Measurements from ENCODE around the gene TBC1D22A.

Gene TBC1D22A

DNA sequence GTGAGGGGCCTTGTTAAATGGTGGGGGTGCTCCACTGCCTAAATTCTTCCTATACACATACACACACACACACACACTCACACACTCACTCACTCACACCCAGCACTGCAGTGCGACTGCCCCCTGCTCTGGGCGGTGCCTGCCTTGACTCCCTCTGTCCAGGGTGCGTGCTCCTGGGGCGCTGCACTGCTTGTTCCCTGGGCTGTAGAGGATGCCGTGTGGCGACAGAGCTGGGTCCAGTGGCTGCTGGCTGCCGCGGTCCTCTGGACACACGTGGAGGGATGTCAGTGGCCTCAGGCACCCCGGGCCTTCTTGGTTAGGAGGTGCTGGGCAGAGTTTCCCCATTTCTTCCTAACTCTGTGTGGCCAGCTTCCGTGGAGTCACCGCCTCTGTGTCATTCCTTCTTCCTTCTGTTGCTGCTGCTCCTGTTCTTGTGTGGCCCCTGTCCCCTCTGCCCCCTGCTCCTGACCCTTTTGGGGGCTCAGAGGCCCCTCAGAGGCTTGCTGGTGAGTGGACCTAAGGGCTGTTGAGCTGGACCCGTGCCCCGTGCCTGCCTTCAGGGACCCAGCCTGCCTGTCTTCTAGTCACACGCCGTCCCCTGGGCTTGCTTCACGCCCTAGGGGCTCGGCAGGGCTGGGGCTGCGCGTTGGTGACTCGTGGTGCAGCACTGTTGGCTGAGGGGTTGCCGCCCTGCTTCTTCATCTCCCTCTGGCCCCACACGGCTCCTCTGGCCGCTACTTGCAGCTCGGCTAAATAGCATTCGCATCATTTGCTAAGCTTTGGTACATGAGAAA lies 147.0 kb downstream of the TBC1D22A start:
- DNase-seq (ENCODE audit: low read depth), result no peak

DNA sequence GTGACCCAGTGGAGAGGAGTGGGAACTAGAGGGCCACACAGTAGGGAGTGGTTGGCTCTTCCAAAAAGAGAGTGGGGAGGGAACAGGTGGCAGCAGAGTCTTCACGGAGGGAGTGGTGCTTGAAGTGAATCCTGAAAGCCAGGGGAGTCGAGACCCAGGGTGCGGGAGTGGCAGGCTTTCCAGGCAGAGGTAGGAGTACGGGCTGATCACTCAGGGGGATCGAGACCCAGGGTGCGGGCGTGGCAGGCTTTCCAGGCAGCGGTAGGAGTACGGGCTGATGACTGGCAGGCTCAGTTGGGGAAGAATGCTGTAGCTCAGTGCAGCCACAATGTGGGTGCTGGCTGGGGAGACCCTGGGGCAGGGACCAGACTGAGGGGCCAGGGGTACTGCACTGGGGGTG lies 148.2 kb downstream of the TBC1D22A start:
- DNase-seq (ENCODE audit: low read depth), result no peak

- no peak for DNase-seq (ENCODE audit: low read depth)
Observed at GRCh38 chr22:46911346-46911745, 148.9 kb downstream of the TBC1D22A start.

DNA sequence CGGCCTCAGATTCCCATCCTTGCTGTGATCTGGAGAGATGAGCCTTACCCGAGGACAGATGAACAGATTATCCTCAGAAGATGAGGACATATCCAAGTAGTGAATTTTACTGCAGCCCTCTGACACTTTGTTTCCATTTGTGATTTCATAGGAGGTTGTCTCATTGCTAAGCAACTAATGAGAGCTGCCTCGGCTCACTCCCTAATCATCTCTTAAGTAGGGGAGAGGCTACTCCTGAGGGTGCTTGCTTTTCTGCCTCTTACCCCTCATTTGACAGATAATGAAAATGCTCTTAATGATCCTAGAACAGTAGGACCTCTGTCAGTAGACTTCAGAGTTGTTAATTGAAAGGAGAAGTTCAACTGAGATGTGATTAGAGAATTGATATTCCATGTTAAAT lies 150.9 kb downstream of the TBC1D22A start:
- DNase-seq (ENCODE audit: low read depth), result no peak

GRCh38 chr22:46914481-46914880 lies 152.0 kb downstream of the TBC1D22A start:
- no peak for DNase-seq (ENCODE audit: low read depth)

DNA sequence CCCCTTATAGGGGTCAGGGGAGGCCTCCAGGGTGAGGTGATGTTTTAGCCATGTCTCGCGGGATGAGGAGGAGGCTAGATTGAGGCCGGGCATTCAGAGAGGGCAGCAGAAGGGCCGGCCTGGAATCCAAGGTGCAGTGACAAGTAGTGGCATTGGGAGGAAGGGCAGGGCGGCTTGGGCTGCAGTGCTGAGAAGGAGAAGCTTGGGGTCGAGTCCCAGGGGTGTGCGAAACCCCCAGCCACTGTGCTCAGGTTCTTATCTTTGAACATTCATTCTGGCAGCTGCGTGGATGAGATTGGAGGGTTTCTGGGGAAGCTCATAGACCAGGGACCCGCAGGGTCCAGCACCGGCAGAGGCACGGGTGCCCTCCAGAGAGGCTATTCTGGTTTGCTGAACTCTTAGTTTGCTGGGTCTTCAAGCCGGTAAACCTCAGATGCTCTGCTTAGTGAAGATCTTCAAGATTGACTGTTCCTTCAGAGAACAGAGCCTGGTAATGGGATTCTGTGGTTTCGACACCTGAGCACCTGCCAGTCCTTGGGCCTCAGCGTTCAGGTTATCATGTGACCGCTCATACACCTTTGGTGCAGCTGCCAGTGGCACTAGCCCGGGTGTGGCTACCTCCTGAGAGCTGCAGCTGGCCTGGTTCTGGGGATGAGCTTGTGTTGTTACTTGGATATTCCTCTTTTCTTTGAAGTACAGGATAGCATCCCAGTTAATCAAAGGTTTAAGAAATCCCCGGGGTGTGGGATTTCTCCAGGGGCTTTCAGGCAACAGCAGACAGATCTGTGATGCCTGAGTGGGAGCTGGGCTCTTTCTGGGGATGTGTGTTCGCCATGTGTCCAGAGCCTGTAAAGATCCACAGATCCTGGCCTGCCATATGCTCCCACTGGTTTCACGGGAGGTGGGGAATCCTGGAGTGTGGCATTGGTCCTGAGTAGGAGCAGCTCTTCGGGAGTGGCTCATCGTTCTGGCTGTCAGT lies 152.8 kb downstream of the TBC1D22A start:
- DNase-seq (ENCODE audit: low read depth), result no peak

DNA sequence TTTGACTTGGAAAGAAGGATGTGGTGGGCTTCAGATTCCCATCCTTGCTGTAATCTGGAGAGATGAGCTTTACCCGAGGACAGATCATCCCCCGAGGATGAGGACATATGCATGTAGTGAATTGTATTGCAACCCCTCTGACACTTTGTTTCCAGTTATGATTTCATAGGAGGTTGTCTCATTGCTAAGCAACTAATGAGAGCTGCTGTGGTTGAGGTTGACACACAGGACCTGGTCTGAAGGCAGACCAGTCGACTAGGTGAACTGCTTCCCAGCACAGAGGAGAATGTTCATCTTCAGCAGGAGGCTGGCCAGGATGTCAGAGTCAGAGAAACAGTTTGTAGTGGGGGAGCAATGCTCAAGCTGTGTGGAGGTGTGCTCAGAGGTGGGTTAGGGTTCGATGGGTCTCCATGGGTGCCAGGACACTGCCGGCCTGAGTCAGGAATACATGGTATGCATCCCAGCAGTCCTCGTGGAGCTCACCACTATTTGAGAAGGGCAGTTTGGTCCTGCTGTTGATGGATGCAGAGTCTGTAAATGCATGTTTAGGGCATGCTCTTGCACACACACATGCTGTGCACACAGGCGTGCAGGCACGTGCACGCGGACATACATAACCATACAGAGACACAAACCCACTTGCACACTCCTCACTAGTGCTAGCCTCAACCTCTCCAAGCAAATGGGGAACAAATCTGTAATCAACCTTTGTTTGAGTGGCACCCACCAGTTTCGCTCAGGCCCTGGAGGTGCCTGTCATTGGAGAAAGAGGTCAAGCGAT lies 153.7 kb downstream of the TBC1D22A start:
- DNase-seq (ENCODE audit: low read depth), result no peak

- no peak for DNase-seq (ENCODE audit: low read depth)
Observed at GRCh38 chr22:46916886-46917770, 154.7 kb downstream of the TBC1D22A start.

DNA sequence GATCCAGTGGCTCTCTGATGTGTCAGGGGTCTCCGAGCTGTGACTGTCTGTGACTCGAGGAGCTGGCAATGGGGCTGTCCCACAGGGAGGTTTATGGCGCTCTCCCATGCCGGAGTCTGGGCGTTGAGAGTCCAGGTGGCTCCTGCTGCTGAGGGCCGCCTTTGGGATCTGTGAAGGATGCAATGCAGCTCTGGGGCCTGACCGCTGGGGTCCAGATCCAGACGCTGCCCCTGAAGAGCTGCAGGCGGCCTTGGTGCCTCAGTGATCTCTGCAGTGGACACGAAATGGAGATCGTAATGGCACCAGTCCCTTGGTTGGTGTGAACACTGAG lies 155.3 kb downstream of the TBC1D22A start:
- no peak for DNase-seq (ENCODE audit: low read depth)

- DNase-seq (ENCODE audit: low read depth), result no peak
Observed at GRCh38 chr22:46918197-46918596, 155.7 kb downstream of the TBC1D22A start.

GRCh38 chr22:46922037-46922436 lies 159.6 kb downstream of the TBC1D22A start:
- DNase-seq (ENCODE audit: low read depth), result no peak

DNA sequence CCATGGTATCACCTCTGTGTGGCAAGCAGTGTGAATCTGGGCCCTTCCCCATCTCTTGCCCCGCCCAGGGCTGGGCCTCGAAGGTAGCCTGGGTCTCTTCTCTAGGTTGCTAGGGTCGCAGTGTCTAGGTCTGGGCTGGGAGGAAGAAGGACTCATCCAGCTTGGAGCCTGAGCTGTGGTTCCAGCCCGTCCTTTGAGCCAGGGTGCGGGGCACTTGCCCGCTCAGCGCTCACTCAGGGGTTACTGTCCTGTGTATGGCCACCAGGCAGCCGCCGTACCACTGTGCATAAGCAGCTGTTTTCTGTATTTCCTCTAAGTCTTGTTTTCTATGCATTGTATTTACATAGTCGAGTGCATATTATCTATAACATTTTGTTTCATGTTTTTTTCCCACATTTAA lies 160.9 kb downstream of the TBC1D22A start:
- no peak for DNase-seq (ENCODE audit: low read depth)

DNA sequence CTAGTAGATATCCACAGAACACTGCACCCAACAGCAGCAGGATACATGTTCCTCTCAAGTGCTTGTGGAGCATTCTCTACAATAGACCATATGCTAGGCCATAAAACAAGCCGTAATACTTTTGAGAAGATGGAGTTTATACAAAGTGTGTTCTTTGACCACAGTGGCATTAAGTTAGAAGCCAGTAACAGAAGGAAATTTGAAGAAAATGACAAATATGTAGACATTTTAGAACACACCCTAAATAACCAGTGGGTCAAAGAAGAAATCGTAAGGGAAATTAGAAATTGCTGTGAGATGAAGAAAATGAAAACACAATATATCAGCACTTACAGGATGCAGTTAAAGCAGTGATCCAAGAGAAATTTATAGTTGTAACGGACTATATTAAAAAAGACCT lies 163.4 kb downstream of the TBC1D22A start:
- DNase-seq (ENCODE audit: low read depth), result no peak

- DNase-seq (ENCODE audit: low read depth), result no peak
Observed at GRCh38 chr22:46929046-46929709, 166.7 kb downstream of the TBC1D22A start.

GRCh38 chr22:46929710-46930204 lies 167.3 kb downstream of the TBC1D22A start:
- no peak for DNase-seq (ENCODE audit: low read depth)

- no peak for DNase-seq (ENCODE audit: low read depth)
Observed at GRCh38 chr22:46931414-46931813, 169.0 kb downstream of the TBC1D22A start.

DNA sequence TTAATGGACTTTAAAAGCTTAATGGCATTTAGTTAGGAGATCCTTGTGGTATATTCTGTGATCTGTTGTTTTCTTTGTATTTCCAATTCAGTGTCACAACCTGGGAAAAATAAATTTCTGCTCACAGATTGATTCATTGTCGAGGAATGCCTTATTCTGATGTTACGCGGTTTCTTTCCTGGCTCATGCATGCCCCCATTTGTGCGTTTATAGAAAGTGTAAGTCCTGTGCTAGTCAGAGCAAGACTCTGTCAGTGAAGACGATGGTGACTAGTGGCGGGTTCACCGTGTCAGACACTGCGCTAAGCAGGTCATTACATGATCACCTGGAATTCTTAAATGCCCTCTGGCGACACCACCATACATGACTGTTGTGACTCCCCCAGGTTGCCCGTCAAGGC lies 169.4 kb downstream of the TBC1D22A start:
- no peak for DNase-seq (ENCODE audit: low read depth)

DNA sequence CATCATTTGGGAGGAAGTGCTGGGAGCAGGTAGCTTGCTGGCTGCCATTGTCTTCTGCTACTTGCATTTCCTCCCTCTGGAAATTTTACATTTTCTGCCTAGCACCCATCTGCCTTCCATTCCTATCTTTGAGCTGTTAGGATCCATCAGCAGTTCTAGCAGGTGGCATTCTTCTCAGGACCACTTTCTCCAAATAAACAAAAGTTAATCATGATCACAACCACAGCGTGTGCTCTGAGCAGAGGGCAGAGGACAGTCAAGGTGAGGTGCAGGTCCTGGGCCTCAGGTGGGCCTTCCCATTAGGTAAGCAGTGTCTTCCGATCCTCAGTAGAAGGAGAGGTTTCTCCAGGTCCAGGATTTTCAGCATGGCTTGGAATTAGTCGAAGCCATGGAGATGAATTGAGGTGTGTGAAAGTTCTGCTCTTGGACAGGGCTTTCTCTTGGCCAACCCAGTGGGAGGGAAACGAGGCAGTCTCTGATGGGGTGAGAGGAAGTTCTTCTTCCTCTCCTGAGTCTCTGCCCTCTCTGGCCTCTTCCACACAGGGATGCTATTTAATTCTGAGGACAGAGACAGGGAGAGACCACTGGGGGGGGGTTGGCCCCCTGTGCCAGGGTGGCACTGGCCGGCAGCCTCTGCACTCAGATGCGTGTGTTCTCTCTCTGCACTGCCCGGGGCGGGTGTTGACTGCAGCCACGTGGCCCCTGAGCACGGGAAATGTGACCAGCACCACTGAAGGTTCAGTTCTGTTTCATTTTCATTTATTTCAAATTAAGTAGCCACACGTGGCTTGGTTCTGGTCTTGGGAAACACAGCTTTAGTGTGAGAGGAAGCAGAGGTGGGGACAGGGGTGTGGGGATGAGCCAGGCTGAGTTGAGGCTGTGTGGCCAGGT lies 170.8 kb downstream of the TBC1D22A start:
- DNase-seq (ENCODE audit: low read depth), result no peak

DNA sequence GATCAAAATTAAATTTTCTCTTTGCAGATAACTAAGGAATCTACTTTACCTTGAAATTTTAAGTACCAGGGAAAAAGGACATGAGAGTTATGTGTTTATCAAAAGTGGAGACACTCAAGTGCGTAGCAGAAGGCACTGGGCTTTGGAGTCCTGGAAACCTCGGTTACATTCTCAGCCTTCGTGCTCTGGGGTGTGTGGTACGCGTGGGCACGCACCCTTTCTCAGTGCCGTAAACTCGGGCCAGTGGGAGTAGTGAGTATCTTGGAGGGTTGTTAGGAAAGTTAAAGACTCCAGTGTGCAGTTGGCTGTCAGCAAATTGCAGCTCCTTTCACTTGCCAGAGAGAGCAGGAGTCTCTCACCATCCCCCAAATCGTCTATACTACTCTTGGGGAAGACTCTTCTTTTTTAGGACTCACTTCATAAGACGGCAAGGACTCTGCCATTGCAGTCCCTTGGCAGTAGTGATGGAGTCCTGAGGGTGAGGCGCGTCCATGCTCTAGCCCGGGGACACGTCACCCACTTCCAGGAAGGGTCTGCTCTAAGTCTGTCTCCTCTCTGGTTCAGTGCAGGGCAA lies 171.8 kb downstream of the TBC1D22A start:
- no peak for DNase-seq (ENCODE audit: low read depth)
